ENCODE measurements around the gene CLMN.
"Not testable (repeated sequence)": the region's sequence is repeated elsewhere in the genome, so short reads cannot be mapped to it uniquely, and the experiment has no call there.

Gene CLMN

DNA sequence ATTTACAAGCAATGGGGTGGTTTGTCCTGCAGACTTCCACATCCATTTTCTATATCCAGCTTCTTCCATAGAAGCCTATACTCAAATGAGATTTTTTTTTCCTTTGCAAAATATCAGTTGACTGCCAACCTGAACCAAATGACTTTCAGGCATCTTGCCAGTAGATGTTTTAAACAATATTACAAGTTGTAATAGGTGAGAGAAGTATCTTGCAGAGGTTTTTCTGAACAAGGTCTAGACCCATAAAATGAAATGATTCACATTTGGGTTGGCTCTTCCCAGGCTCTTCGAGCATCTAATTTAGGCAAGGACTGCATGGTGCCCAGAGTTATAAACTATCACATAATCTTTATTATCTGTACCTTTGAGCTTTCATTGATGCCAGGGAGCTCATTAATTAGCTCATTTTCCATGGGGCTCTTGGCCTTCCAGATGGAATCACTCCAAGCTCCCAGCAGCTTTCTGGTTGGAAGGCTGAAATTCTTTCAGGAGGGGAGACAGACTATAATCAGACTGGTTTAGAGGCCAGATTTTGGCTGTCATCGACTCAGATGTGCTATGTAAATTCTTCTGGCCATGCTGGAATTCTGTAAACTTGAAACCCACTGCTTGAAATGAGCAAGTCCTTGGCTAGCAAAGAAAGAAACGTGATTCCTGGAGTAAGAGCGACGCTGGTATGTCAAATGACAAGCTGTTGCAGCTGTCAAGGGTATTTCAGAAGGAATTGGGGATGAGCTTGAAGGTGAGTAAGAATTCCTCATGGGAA lies 130.2 kb downstream of the CLMN start:
- ATAC-seq = no peak

DNA sequence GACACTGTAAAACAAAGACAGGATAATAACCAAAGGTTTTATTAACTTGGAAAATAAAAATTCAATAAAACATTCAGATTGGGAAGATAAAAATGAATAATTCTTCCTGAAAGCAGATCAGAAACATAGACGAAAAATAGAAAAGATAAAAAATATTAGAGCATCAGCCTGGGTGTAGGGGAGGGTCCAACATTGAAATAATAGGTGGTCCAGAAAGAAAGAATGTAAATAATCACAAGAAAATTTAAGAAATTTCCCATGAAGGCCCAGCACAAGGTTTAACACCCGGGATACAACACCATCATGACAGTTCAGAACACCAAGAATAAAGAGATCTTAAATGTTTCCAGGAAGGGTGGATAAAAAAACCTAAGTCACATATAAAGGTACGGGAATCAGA lies 131.3 kb downstream of the CLMN start:
- ATAC-seq = no peak

DNA sequence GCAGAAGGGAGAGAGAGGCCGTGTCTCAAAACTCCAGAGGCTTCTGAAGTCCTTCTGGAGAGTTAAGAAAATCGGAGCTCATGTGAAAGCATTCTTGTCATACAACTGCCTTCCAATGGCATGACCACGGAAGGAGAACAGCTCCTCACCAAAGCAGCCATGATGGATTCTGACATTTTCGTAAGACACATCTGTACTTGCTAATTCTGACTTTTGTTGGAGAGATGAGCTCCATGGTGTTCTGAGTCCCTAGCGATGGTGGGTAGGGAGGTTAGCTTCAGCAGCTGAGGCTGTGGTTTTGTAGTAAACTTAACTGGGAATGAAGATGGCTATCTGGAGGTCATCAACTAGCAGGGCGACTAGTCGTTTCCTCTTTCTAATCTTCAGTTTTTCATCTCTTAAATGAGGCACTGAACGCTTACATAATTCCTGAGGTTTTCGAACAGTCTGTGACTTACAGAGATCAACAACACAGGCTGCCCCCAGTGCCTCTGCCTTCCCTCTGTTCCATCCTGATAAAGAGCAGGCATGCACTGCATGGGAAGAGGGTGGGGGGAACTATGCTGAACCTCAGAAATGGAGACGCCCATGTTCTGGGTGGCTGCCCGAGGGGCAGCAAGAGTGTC lies 133.8 kb downstream of the CLMN start:
- no peak for ATAC-seq

DNA sequence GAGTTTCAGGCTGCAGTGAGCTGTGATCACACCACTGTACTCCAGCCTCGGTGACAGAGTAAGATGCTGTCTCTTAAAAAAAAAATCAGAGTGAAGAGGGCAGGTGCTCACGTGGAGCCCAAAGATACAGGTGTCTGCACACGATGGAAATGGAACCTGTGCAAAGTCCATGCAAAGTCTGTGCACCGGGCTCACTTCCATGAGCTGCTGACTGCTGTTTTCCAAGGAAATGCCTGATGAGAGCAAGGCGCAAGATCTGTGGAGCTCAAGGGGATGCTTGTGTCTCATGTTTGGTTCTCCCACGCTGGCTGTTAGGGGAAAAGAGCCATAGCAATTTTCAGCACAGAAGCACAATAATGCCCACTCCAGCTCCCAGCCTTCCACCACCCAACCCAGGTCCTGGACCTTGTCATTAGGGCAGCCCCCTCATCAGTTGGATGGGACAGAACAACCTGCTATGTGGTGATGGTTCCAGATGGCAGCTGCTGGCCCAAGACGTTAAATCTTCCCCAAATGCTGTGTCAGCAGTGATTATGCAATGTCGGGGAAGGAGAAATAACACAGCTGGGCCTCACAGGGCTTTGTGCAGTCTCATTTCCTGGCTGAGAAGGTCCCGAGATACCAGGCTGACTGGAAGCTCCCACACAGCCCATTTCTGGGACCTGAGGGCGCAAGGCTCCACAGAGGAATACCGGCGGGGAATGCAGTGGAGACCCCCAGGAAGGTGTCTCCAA lies 134.5 kb downstream of the CLMN start:
- no peak for ATAC-seq

DNA sequence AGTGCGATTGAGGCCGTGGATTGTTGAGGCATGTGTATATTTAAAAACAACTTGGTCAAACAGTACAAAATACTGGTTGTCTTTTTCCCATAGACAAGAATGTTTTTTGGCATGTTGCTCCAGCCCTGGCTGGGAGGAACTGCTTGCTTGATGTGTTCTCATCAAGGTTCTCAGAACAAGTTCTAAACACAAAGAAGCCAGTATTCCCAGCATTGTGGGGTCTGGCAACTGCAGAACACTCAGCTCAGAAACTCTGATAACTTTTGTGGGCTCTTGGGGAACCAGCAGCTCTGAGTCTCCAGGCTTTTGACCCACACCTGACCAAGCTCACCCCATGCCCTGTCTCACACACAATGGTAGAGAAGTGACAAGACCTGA lies 135.3 kb downstream of the CLMN start:
- ATAC-seq = no peak

DNA sequence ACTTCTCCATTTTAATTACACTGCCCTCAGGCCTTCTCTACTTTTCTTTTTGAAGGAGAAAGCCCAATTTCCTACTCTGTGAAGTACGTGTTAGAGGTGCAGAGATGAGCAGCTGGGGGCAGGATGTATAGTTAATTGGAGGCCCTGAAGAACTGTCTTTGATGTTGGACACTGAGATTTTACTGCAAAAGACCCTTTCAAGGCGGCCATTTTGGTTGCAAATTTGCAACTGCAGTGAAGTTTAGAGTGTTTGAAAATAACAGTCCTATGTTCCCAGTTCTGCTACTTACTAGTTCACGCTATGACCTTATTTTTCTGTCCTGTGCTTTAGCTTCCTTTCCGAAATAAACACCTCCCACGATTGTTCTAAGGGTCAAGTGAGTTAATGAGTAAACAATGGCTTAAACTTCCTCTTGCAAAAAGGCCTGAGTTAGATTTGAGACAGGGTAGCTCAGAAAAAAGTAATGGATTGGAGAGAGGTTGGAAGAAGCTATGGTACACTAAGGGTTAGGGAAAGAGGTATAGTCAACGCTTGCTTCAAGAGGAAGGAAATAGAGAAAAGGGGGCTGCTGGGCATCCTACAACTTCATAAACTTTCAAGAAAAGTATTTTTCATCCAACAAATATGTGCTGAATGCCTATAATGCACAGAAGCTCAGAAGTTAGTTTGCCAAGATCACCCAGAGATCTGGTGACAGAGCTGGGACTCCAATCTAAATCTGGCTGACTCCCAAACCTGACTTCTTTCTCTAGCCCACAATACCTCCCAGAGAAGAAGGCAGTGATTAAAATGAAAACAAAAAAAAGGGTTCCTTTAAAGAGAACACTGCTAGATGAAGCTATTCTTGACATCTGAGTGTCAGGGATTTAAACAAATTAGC lies 135.9 kb downstream of the CLMN start:
- ATAC-seq = no peak

DNA sequence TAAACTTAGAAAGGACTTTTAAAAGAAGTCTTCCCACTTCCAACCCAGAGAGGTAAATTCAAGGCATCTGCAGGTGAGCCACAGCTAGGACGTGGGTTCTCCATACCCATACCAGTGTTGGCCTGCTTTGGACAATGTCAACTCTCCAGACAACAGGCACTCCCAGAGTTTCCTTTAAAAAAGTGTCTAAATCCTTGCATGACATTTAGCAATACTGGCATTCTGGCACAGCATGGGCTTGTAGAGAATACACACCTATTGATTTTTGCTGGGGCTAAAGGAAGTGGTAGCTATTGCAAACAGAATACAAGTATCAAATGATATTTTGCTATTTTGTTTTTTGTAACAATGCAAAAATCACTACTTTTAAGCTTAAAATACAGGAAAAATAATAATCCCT lies 136.6 kb downstream of the CLMN start:
- ATAC-seq = no peak

DNA sequence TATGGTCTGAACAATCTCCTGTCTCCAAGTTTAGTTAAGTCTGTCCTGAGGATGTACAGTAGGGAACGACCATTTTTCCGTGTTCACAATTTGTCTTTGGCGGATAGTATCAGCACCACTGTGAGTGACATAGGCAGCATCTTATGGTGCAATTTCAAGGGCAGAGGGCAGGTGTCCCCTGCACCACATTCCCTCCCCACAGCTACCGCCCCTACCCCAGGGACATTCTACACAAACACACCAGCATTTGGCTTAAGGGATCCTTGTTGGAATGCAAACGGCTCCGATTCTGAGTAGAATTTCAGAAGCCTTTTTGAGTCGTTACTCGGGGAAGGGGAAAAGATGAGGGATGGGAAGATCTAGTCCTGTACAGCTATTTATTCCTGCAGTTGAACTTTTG lies 137.3 kb downstream of the CLMN start:
- ATAC-seq = no peak

DNA sequence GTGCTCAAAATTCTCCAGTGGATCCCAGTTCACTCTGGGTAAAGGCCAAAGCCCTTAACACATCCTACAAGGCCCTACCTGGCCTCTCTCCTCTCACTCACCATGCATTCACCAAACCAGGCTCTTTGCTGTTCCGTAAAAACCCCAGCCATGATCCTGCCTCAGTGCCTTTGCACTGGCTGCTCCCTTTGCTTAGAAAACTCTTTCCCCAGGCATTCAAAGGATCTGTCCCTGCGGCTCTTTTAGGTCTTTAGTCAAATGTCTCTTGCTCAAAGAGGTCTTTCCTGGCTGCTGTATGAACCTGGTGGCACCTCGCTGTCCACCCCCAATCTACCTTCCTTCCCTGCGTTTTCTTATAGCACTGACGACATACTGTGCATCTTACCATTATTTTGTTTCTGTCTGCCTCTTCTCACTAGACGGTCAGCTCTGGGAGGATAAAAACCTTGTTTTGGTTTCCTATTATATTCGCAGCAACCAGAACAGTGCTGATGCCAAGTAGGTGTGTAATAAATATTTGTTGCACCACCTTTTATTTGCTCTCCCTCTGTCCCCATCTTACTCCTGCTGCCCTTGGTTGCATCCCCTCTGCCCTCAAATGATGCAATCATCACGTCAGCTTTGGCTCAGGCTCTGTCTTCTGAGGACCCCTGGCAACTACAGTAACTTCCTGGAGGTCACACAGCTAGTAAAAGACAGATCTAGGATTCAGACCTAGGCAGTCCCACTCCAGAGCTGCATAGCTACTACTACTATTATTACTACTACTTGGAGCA lies 138.6 kb downstream of the CLMN start:
- ATAC-seq = no peak

DNA sequence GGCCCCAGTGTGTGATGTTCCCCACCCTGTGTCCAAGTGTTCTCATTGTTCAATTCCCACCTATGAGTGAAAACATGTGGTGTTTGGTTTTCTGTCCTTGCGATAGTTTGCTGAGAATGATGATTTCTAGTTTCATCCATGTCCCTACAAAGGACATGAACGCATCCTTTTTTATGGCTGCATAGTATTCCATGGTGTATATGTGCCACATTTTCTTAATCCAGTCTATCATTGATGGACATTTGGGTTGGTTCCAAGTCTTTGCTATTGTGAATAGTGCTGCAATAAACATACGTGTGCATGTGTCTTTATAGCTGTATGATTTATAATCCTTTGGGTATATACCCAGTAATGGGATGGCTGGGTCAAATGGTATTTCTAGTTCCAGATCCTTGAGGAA lies 144.0 kb downstream of the CLMN start:
- not testable (repeated sequence) for ATAC-seq

DNA sequence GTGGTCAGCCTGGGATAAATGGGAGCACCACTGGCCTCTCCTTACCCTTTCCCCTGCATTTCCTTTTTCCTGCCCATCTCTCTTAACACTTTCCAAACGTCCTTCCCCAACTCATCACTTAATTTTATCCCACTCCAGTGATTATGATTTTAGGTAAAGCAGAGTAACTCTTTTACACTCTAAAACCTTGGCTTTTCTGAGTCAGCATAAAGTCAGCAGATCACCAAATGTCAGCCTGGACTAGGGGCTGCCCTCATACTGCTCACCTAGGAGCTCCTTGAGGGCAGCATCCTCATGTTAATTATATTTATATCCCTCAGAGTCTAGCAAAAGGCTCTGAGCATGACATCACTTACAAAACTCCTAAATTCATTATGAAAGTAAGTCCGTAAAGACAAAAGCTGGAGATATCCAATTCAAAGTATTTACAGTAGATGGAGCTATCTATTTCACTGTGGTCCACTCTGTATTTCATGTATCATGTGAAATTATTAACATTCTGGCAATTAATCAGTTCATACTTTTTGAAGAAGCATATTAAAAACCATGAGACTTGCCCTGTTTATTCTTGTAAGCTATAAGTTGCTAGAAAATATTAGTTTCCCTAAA lies 145.4 kb downstream of the CLMN start:
- no peak for ATAC-seq

DNA sequence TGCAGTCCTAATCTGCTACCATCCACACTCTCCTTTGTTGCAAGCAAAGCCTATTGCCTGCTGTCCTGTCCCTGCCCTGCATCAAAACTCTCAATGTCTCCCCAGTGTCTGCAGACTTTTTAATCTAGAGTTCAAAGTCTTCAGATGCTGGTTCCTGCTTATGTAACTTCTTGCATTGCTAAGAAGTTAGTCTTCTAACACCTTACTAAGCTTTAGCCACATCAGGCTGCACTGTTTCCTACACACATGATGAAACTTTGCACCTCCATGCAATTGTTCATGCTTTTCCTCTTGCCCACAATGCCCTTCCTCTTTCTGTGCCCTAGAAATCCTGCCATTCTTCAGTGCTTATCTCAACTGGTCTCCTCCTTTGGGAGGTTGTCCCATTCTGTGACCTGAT lies 146.2 kb downstream of the CLMN start:
- ATAC-seq = no peak

DNA sequence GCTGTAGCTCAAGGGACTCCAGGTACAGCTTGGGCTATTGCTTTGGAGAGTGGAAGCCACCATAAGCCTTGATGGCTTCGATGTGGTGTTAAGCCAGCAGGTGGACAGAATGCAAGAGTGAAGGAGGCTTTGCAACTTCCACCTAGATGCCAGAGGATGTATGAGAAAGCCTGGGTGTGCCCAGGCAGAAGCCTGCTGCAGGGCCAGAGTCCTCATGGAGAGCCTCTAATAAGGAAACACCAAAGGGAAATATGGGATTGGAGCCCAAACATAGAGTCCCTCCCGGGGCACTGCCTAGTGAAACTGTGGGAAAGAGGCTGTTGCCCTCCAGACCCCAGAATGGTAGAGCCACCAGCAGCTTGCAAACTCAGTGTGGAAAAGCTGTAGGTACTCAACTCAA lies 152.5 kb downstream of the CLMN start:
- no peak for ATAC-seq

DNA sequence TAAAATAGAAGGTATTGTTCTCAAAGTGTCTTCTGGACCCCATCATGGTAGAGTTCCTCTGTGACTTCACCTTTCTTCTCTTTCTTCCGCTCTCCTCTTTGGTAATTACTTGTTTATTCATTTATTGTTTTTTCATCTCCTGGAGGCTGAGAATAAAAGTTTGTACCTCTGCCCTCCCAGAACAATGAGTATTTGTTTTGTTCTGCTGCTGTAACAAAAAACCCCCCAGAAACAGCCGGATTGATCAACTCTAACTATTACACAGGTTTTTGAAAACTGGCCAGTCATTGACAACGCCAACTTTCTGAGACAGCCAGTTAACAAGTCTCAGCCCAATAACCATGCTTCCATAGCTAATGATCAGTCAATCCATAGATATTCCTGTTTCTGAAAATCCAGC lies 154.2 kb downstream of the CLMN start:
- ATAC-seq = no peak

DNA sequence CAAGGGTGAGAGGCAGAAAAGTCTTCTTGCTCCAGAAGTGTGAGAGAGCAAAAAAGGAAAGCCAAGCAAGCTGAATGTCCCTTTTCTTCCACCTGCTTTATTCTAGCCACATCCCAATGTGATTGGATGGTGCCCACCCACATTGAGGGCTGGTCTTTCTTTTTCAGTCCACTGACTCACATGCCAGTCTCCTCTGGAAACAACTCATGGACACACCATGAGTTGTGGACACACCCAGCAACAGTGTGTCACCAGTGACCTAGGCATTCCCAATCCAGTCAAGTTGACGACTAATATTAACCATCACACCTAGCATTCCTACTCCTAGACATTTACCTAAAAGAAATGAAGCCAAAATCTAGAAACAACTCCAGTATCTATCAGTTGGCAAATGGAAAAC lies 155.2 kb downstream of the CLMN start:
- no peak for ATAC-seq

DNA sequence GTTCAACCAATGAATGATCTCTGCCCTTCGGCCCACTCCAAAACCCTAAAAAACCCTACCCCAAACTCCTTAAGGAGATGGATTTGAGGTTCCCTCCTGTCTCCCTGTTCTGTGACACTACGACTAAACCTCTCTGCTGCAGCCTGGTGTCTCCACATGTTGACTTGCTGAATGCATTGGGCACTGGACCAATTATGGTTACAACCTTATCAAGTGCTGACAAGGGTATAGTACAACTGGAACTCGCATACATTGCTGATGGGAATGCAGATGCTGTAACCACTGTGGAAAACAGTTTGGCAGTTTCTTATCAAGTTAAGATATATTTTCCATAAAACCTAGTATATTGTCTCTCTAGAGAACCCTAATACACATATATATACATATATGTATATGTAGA lies 156.0 kb downstream of the CLMN start:
- ATAC-seq = no peak

DNA sequence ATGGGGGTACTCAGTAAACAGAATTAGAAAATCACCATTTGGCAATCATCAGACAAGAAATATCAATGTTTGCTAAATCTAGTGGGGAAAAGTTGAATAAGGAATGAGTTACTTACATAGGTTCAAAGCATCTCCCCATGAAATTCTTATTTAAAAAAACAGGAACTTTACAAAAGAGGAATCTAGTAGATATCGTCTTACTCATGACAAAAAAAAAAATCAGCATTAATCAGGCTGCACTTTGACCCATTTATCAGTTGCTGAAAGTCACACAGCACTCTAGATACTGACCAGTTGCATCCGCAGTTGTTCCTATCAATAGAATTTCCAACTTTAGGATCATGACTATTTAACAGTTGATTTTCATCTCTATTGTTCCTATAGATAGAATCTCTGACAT lies 156.6 kb downstream of the CLMN start:
- no peak for ATAC-seq

DNA sequence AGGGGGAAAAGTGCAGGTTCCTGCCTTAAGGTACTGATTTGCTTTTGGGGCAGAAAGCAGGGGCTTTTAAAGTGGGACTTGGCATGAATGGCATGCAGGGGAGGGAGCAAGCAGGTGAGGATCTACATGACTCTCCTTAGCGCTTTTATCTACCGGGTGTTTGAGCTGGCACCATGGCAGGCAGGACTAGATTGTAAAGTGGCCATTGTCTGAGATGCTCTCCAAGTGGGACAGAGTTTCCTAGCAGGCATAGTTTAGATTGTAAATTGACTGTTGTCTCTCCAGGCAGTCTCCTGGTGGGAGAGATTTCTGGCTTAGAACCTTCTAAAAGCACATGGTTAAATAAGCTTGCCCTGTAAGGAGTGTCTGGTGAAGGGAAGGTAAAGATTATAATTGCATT lies 157.1 kb downstream of the CLMN start:
- no peak for ATAC-seq

DNA sequence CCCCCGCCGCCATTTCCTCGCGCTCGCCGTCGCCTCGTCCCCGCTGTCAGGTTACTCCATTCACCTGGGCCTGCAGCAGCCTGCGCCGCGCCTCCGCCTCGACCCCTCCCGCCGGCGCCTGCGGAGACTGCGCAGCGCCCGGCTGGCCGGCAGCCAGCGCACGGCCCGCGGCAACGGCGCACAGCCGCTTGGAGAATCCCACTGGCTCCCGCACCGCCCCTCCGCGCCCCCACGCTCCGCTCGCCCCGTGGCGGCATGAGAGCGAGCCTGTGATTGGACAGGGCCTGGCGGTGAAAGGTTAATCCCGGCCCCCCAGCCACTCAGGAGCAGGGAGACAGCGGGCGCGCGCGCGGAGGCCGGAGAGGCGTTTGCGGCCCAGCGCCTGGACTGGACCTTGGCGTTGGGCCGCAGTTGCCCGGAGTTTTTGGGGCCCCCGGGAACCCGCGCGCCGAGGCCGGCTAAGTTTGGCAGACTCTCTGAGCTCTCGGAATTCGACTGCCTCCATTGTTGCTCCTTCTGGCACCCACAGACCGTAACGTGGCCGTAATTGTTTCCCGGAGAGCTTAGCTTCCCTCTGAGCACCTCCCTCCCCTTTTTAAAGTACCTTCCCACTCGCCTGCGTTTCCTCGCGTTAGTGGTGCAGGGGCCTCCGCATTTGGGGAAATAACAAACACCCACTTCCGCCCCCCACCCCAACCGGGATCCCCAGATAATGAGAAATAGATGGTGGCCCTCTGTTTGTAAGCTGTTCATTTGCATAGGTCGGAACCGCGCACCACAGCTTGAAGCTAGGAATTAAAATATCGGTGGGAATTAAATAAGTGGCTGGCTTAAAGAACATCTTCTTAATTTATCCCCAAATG lies 162.2 kb downstream of the CLMN start, which contains the start of gene DICER1:
DICER1 (minus strand) TSS at position 203 of the 863 bp plus-strand sequence. CDS start 24,071 bp downstream, outside the sequence.
- peak; percentile 84 to 87 for ATAC-seq

DNA sequence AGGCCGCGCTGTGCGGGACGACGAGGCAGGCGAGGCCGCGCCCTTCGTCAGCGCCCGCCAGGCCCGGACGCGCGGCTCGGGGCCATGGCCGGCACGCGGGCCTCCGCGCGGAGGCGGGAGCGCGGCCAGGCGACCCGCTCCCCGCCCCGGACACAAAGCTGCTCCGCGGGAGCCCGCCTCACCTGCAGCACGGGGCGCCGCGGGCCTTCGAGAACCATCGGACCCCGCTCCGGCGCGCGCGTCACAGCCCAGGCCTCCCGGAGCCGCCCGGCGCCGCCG lies 162.7 kb downstream of the CLMN start:
- ATAC-seq = peak; percentile 25 to 31
